MCF 10A (cell line): ENCODE measurements around the gene ADARB2. TPM values are rescaled to one million over a fixed set of nuclear protein-coding genes. Genes with fewer than 3 reads are reported as not detected.

ENCODE experiments used
- BruUV-seq: library from RNA; stranded (reverse); fragments of 400-500 nt; replicated peaks from 2 replicates; lab custom pipeline; 2021; lab: Mats Ljungman, UMichigan
- CTCF ChIA-PET: fragments of 300-600 bp; sonication (Branson Sonifier 250); formaldehyde crosslinking; extraction: SDS; loops from one replicate; lab custom pipeline; 2021; ENCODE audit warnings: antibody characterized with exemption, inconsistent platforms; lab: Yijun Ruan, JAX
- POLR2A ChIA-PET: fragments of 300-600, 350-650 bp; sonication (Branson Sonifier 250); formaldehyde crosslinking; extraction: SDS; loops from one replicate; lab custom pipeline; 2020; ENCODE audit warnings: antibody characterized with exemption, inconsistent platforms; lab: Yijun Ruan, JAX
- DNase-seq: peaks from one replicate; pipeline ENCODE4 v3.0.0-alpha.2; 2018; ENCODE audit not compliant: unreplicated experiment
- H3K27ac Mint-ChIP-seq: one replicate; pipeline ENCODE4 v1.8.0; 2022; ENCODE audit warnings: mild to moderate bottlenecking, low read depth, mixed read lengths; ENCODE audit not compliant: unreplicated experiment
- H3K27me3 Mint-ChIP-seq: one replicate; pipeline ENCODE4 v1.8.0; 2022; ENCODE audit warnings: mixed read lengths; ENCODE audit not compliant: insufficient read depth, unreplicated experiment
- H3K36me3 Mint-ChIP-seq: one replicate; pipeline ENCODE4 v1.8.0; 2022; ENCODE audit warnings: mild to moderate bottlenecking, moderate library complexity, mixed read lengths; ENCODE audit not compliant: insufficient read depth, unreplicated experiment
- H3K4me1 Mint-ChIP-seq: one replicate; pipeline ENCODE4 v1.8.0; 2022; ENCODE audit warnings: mixed read lengths; ENCODE audit not compliant: insufficient read depth, unreplicated experiment
- H3K4me3 Mint-ChIP-seq: one replicate; pipeline ENCODE4 v1.8.0; 2022; ENCODE audit warnings: mild to moderate bottlenecking, moderate library complexity, mixed read lengths; ENCODE audit not compliant: unreplicated experiment
- H3K9me3 Mint-ChIP-seq: one replicate; pipeline ENCODE4 v1.8.0; 2022; ENCODE audit warnings: mixed read lengths; ENCODE audit not compliant: unreplicated experiment
- intact Hi-C: fragments of 100-400 bp; cut with micrococcal nuclease; formaldehyde crosslinking; loops from 2 replicates; pipeline ENCODE4 v1.14.1; 2022
- total RNA-seq: library from RNA; stranded (reverse); gene quantifications from 2 replicates; pipeline ENCODE4 v1.2.3, GENCODE V29; 2022
- TF ChIP-seq, protein P1 (sequence below): fragments of 200-600 bp; IDR thresholded peaks from one replicate; pipeline ENCODE4 v1.8.0; 2022; ENCODE audit warnings: antibody characterized with exemption, mild to moderate bottlenecking; ENCODE audit not compliant: unreplicated experiment

The ADARB2 gene
- total RNA-seq, 1 experiment from 2014 or later = 0.96 TPM

- Mint-ChIP-seq H3K36me3 (no peaks in the 10 kb centered on the region), H3K4me1 (no peaks in the 10 kb centered on the region), H3K9me3 (no peaks in the 10 kb centered on the region), H3K27ac (no peak overlapping the region), H3K27me3 (peaks cover 51% of the 10 kb centered on the region), H3K4me3 (no peak overlapping the region)
- intact Hi-C loops = no loop called here
- no peak for DNase-seq
- BruUV-seq = no TSS peak
- TF ChIP-seq, protein P1, sequence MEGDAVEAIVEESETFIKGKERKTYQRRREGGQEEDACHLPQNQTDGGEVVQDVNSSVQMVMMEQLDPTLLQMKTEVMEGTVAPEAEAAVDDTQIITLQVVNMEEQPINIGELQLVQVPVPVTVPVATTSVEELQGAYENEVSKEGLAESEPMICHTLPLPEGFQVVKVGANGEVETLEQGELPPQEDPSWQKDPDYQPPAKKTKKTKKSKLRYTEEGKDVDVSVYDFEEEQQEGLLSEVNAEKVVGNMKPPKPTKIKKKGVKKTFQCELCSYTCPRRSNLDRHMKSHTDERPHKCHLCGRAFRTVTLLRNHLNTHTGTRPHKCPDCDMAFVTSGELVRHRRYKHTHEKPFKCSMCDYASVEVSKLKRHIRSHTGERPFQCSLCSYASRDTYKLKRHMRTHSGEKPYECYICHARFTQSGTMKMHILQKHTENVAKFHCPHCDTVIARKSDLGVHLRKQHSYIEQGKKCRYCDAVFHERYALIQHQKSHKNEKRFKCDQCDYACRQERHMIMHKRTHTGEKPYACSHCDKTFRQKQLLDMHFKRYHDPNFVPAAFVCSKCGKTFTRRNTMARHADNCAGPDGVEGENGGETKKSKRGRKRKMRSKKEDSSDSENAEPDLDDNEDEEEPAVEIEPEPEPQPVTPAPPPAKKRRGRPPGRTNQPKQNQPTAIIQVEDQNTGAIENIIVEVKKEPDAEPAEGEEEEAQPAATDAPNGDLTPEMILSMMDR = no peak
- ChIA-PET CTCF (no interaction called here), POLR2A (no interaction called here)
Measured at GRCh38 chr10:1377740-1378397, 359.5 kb downstream of the ADARB2 start.

DNA sequence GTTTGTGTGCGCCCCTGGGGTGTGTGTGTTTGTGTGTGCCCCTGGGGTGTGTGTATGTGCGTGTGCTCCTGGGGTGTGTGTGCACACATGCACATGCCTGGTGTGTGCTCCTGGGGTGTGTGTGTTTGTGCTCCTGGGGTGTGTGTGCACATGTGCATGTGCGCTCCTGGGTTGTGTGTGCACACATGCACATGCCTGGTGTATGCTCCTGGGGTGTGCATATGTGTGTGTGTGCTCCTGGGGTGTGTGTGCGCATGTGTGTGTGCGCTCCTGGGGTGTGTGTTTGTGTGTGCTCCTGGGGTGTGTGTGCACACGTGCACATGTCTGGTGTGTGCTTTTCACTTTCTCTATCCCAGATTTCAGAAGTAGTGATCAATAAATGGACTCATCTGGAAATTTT, 360.1 kb downstream of the ADARB2 start:
- POLR2A ChIA-PET = no interaction called here
- Mint-ChIP-seq H3K4me1 (no peaks in the 10 kb centered on the region), H3K36me3 (no peaks in the 10 kb centered on the region), H3K9me3 (no peaks in the 10 kb centered on the region), H3K4me3 (no peak overlapping the region), H3K27ac (no peak overlapping the region), H3K27me3 (peaks cover 45% of the 10 kb centered on the region)
- TF ChIP-seq, protein P1 = no peak
- CTCF ChIA-PET = no interaction called here
- no peak for DNase-seq
- intact Hi-C loops = no loop called here
- no TSS peak for BruUV-seq

DNA sequence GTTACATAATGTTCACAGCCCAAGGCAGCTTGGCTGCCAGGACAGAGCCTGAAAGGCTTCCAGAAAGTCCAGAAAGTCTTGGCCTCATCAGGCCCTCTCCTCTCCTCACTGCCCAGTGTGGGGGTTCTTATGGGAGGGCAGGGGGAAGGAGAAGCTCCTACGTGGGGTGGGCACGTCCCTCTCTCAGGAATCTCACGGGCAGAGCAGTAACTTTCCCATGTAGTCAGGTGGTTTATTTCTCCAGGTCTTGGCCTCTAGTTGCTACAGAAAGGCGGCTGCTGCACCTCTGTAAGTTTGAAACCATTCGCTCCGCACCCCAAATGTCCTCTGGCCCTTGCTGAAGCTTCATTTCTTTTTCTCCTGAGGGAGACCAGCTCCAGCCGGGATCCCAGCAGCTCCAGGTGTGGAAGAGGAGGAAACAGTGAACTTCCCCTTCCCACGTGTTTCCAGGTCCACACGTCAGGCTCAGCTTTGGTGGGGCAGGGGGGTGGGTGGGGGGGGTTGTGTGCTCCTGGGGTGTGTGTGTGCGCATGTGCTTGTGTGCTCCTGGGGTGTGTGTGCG, 360.9 kb downstream of the ADARB2 start:
- BruUV-seq = no TSS peak
- H3K27me3 Mint-ChIP-seq = peaks cover 38% of the 10 kb centered on the region
- ChIA-PET CTCF (no interaction called here), POLR2A (no interaction called here)
- no peak for DNase-seq
- TF ChIP-seq, protein P1 = no peak
- H3K9me3 Mint-ChIP-seq = no peaks in the 10 kb centered on the region
- no peaks in the 10 kb centered on the region for H3K4me1 Mint-ChIP-seq
- intact Hi-C loops = no loop called here
- no peak overlapping the region for H3K27ac Mint-ChIP-seq
- no peak overlapping the region for H3K4me3 Mint-ChIP-seq
- no peaks in the 10 kb centered on the region for H3K36me3 Mint-ChIP-seq

- intact Hi-C loops = no loop called here
- no peaks in the 10 kb centered on the region for H3K4me1 Mint-ChIP-seq
Measured at GRCh38 chr10:1375346-1376170, 361.8 kb downstream of the ADARB2 start.

More at GRCh38 chr10:1375346-1376170, 361.8 kb downstream of the ADARB2 start:
- Mint-ChIP-seq H3K27me3 (peaks cover 29% of the 10 kb centered on the region), H3K4me3 (no peak overlapping the region), H3K27ac (no peak overlapping the region), H3K9me3 (no peaks in the 10 kb centered on the region), H3K36me3 (no peaks in the 10 kb centered on the region)
- TF ChIP-seq, protein P1 = no peak
- no TSS peak for BruUV-seq
- ChIA-PET POLR2A (no interaction called here), CTCF (no interaction called here)
- no peak for DNase-seq
